ENCODE data around the gene LGI1. TPM values are rescaled to one million over a fixed set of nuclear protein-coding genes. Genes with fewer than 3 reads are reported as not detected.

The LGI1 gene
- total and polyA plus RNA-seq, 2 of the 8 experiments (the other 6 are each of a cell fraction or from before 2014, with no cell fraction given) = 0.15 TPM; not detected in 1

- no peak overlapping the region; the same call in 1 of the 2 replicates for H3K27ac ChIP-seq (ENCODE audit: low read depth, low read length)
- H3K27me3 ChIP-seq (replicated peaks in 1 of 4; ENCODE audit: control insufficient read depth in 3 of 4, extremely low read depth in 1 of 4, insufficient read depth in 3 of 4, low read length in 3 of 4) = no peaks in the 10 kb centered on the region
- POLR2A ChIA-PET (ENCODE audit: partially characterized antibody) = interaction anchor here (1.5 kb wide), 1 partner anchor 17 kb away, joined by 6 read pairs; the partner anchor contains the start of gene FRA10AC1
- H3K18ac ChIP-seq (ENCODE audit: extremely low read depth, low read length) = no peak overlapping the region
- H2AK5ac ChIP-seq (ENCODE audit: low read depth, low read length) = no peak overlapping the region
- H3K14ac ChIP-seq (ENCODE audit: insufficient read length) = no peak overlapping the region
- H4K5ac ChIP-seq (ENCODE audit: insufficient read length, low read depth, low read length) = no peak overlapping the region
- H3K9me3 ChIP-seq (ENCODE audit: insufficient read depth in 2 of 2, low read depth in 1 of 2, low read length in 1 of 2) = no peaks in the 10 kb centered on the region
- TF ChIP-seq KDM1A (IDR thresholded peaks at IDR 0.05; ENCODE audit: borderline replicate concordance, low read length) (no peak), KDM4A (IDR thresholded peaks at IDR 0.05; ENCODE audit: low read depth, low read length, severe bottlenecking) (peak; percentile 9), TBP (IDR thresholded peaks at IDR 0.05; ENCODE audit: low read depth, low read length) (no peak), CREB1 (IDR thresholded peaks at IDR 0.05) (no peak)
- TF ChIP-seq, protein P1, sequence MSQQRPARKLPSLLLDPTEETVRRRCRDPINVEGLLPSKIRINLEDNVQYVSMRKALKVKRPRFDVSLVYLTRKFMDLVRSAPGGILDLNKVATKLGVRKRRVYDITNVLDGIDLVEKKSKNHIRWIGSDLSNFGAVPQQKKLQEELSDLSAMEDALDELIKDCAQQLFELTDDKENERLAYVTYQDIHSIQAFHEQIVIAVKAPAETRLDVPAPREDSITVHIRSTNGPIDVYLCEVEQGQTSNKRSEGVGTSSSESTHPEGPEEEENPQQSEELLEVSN (IDR thresholded peaks at IDR 0.05) = no peak
- H4K8ac ChIP-seq (ENCODE audit: extremely low read depth, insufficient read depth, low read length) = no peak overlapping the region
- DNase-seq (ENCODE audit: low read depth in 1 of 2, low spot score in 2 of 2) (no peak), FAIRE-seq (no peak)
- no peaks in the 10 kb centered on the region for H3K79me2 ChIP-seq (ENCODE audit: control insufficient read depth in 1 of 2, insufficient read depth in 2 of 2, low read length in 2 of 2)
- no peaks in the 10 kb centered on the region for H3K23me2 ChIP-seq (ENCODE audit: low read depth, low read length)
- H2BK20ac ChIP-seq (ENCODE audit: low read length) = no peak overlapping the region; the same call in 1 of the 2 replicates
- no peaks in the 10 kb centered on the region for H4K20me1 ChIP-seq (replicated peaks in 1 of 2; ENCODE audit: control insufficient read depth in 1 of 2, insufficient read depth in 2 of 2, low read length in 2 of 2)
- no peak overlapping the region for H3K56ac ChIP-seq (replicated peaks; ENCODE audit: insufficient read length, low read depth, low read length)
- peak overlapping the region; percentile 74 for H2AFZ ChIP-seq (ENCODE audit: low read length)
- WGBS, 2 experiments (ENCODE audit: extremely low coverage in 1 of 2, insufficient coverage in 1 of 2, insufficient read length in 1 of 2, insufficient replicate concordance in 2 of 2, low coverage in 1 of 2, low lambda C conversion rate in 2 of 2, missing lambda C conversion rate in 1 of 2) = 87% methylated on average over 8 of the region's 8 CpGs; no CpG with 5 or more reads in 1 of the 2 experiments
- no peak overlapping the region for H2BK5ac ChIP-seq (ENCODE audit: low read depth, low read length)
- H3K4me1 ChIP-seq (replicated peaks in 1 of 4; ENCODE audit: control insufficient read depth in 3 of 4, insufficient read depth in 4 of 4, low read length in 3 of 4) = peaks cover 0 to 10% (median 2%) of the 10 kb centered on the region in 4 experiments; a peak in 3 of 7 replicates
- H3K9ac ChIP-seq (replicated peaks in 1 of 4; ENCODE audit: extremely low read depth in 1 of 4, low read depth in 3 of 4, low read length in 3 of 4) = no peak overlapping the region
- H2BK12ac ChIP-seq (ENCODE audit: low read depth, low read length) = no peak overlapping the region
- no peaks in the 10 kb centered on the region for H3K36me3 ChIP-seq (ENCODE audit: control insufficient read depth in 2 of 4, insufficient read depth in 4 of 4, low read length in 3 of 4)
- no peak overlapping the region for H3K4ac ChIP-seq (replicated peaks; ENCODE audit: insufficient read length, low read depth, low read length)
- H3K4me3 ChIP-seq (ENCODE audit: extremely low read depth in 1 of 4, insufficient read depth in 2 of 4, low read depth in 3 of 4, low read length in 4 of 4) = no peak overlapping the region
- no peak overlapping the region for H2BK120ac ChIP-seq (replicated peaks; ENCODE audit: low read depth, low read length)
- no peak overlapping the region for H3K23ac ChIP-seq (ENCODE audit: insufficient read length)
- H2BK15ac ChIP-seq (ENCODE audit: low read length) = no peak overlapping the region
- no peaks in the 10 kb centered on the region for H3K79me1 ChIP-seq (ENCODE audit: low read depth, low read length)
- CTCF ChIA-PET (ENCODE audit: partially characterized antibody) = interaction anchor here (0.6 to 2.4 kb wide), 12 partner anchors 10 to 408 kb away, joined by 3 to 10 read pairs (median 4); partner anchors contain the start of gene FRA10AC1
- H3K4me2 ChIP-seq (ENCODE audit: insufficient read depth in 1 of 2, low read depth in 2 of 2, low read length in 2 of 2) = peak overlapping the region; percentile 14 to 49; a peak in 2 of 4 replicates
- no peak overlapping the region for H4K91ac ChIP-seq (replicated peaks; ENCODE audit: insufficient read length, low read length)
Observed at GRCh38 chr10:93718937-93719725, 38.6 kb upstream of the LGI1 start.
